GM21423 (cell line): Measurements from ENCODE around the gene SRCIN1.
"Not testable (repeated sequence)": the region's sequence is repeated elsewhere in the genome, so short reads cannot be mapped to it uniquely, and the experiment has no call there.

Experiments
- ATAC-seq: cut with Tn5 transposase; IDR thresholded peaks from one replicate; pipeline ENCODE4 v1.9.1; 2021; ENCODE audit warnings: mild to moderate bottlenecking, moderate library complexity; ENCODE audit not compliant: unreplicated experiment

Gene SRCIN1

GRCh38 chr17:38511150-38512108 is 94.3 kb downstream of the SRCIN1 start:
- no peak for ATAC-seq

- ATAC-seq, result no peak
Observed at GRCh38 chr17:38510421-38511149, 95.2 kb downstream of the SRCIN1 start.

GRCh38 chr17:38509772-38510420 is 95.9 kb downstream of the SRCIN1 start:
- no peak for ATAC-seq

- ATAC-seq, result no peak
Observed at GRCh38 chr17:38508954-38509771, 96.6 kb downstream of the SRCIN1 start.

- ATAC-seq, result no peak
Observed at GRCh38 chr17:38508570-38508950, 97.2 kb downstream of the SRCIN1 start.

- ATAC-seq, result no peak
Observed at GRCh38 chr17:38507921-38508569, 97.7 kb downstream of the SRCIN1 start.

- no peak for ATAC-seq
Observed at GRCh38 chr17:38507436-38507835, 98.3 kb downstream of the SRCIN1 start.

- no peak for ATAC-seq
Observed at GRCh38 chr17:38504216-38504615, 101.5 kb downstream of the SRCIN1 start.

- ATAC-seq, result not testable (repeated sequence)
Observed at GRCh38 chr17:38503286-38503913, 102.4 kb downstream of the SRCIN1 start.

GRCh38 chr17:38501718-38502117 is 104.0 kb downstream of the SRCIN1 start:
- not testable (repeated sequence) for ATAC-seq

GRCh38 chr17:38499230-38499629 is 106.5 kb downstream of the SRCIN1 start:
- ATAC-seq, result not testable (repeated sequence)

- no peak for ATAC-seq
Observed at GRCh38 chr17:38498353-38498752, 107.4 kb downstream of the SRCIN1 start.

GRCh38 chr17:38497656-38498055 is 108.1 kb downstream of the SRCIN1 start:
- ATAC-seq, result not testable (repeated sequence)

GRCh38 chr17:38494152-38494551 is 111.6 kb downstream of the SRCIN1 start:
- ATAC-seq, result not testable (repeated sequence)

- ATAC-seq, result not testable (repeated sequence)
Observed at GRCh38 chr17:38492067-38493040, 113.4 kb downstream of the SRCIN1 start.

GRCh38 chr17:38491346-38492066 is 114.2 kb downstream of the SRCIN1 start:
- not testable (repeated sequence) for ATAC-seq

- ATAC-seq, result not testable (repeated sequence)
Observed at GRCh38 chr17:38489774-38490173, 116.0 kb downstream of the SRCIN1 start.
